ENCODE measurements around the gene KCNH1.

- TF ChIP-seq CTCF (IDR thresholded peaks at IDR 0.05) (no peak), POLR2A (IDR thresholded peaks at IDR 0.05) (no peak)
Measured at GRCh38 chr1:211133836-211134669, at the start of gene KCNH1.

All from lower leg skin (tissue), 3 donors.